ENCODE data around the gene FOS.
"Not testable (repeated sequence)": the region's sequence is repeated elsewhere in the genome, so short reads cannot be mapped to it uniquely, and the experiment has no call there.

FOS gene

DNA sequence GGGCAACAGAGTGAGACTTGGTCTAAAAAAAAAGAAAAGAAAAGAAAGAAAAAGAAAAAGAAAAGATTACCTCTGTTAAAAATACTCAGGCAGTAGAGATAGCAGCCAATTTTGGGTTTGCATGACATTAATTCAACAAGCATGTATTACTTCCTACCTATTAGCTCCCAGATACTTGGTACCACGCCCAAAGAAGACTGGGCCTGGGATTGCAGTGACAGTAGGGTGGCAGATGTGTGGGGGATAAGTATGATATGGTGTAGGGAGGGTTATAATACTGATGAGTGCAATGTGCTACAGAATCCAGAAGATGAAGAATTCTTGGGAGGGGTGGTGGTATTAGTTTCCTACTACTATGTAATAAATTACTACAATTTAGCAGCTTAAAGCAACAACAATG is 46.4 kb upstream of the FOS start:
- no peak overlapping the region for H3K27ac ChIP-seq
- no peak overlapping the region for H3K4me2 ChIP-seq (ENCODE audit: low read length)
- TF ChIP-seq, protein P1, sequence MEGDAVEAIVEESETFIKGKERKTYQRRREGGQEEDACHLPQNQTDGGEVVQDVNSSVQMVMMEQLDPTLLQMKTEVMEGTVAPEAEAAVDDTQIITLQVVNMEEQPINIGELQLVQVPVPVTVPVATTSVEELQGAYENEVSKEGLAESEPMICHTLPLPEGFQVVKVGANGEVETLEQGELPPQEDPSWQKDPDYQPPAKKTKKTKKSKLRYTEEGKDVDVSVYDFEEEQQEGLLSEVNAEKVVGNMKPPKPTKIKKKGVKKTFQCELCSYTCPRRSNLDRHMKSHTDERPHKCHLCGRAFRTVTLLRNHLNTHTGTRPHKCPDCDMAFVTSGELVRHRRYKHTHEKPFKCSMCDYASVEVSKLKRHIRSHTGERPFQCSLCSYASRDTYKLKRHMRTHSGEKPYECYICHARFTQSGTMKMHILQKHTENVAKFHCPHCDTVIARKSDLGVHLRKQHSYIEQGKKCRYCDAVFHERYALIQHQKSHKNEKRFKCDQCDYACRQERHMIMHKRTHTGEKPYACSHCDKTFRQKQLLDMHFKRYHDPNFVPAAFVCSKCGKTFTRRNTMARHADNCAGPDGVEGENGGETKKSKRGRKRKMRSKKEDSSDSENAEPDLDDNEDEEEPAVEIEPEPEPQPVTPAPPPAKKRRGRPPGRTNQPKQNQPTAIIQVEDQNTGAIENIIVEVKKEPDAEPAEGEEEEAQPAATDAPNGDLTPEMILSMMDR (IDR thresholded peaks at IDR 0.05) = no peak
- H3K9me3 ChIP-seq (ENCODE audit: control insufficient read depth, low read length) = no peaks in the 10 kb centered on the region
- no peak overlapping the region for H3K9ac ChIP-seq
- peaks cover 11% of the 10 kb centered on the region for H3K4me1 ChIP-seq
- no peak overlapping the region for H3K4me3 ChIP-seq (ENCODE audit: low read depth, low read length)
- no peaks in the 10 kb centered on the region for H3K27me3 ChIP-seq (ENCODE audit: control insufficient read depth, insufficient read depth, low read length)
- H3K79me2 ChIP-seq = no peaks in the 10 kb centered on the region
- H2AFZ ChIP-seq = no peak overlapping the region
- no peaks in the 10 kb centered on the region for H3K36me3 ChIP-seq (ENCODE audit: control insufficient read depth, insufficient read depth, low read length)

DNA sequence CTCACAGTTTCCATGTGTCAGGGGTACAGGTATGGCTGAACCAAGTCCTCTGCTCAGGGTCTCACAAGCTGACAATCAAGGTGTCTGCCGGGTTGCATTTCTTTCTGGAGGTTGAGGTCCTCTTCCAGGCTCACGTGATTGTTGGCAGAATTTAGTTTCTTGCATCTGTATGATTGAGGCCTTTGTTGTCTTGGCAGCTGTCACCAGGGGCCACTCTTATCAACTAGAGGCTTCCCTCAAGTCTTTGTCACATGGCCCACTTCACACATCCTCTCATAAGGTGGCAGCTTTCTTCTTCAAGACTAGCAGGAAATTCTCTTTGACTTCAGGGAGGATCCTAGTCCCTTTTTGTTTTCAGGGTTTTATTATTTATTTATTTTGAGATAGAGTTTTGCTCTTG is 46.0 kb upstream of the FOS start:
- no peak overlapping the region for H3K9ac ChIP-seq
- no peak overlapping the region for H3K4me3 ChIP-seq (ENCODE audit: low read depth, low read length)
- H3K27me3 ChIP-seq (ENCODE audit: control insufficient read depth, insufficient read depth, low read length) = no peaks in the 10 kb centered on the region
- H3K27ac ChIP-seq = no peak overlapping the region
- H3K36me3 ChIP-seq (ENCODE audit: control insufficient read depth, insufficient read depth, low read length) = no peaks in the 10 kb centered on the region
- H3K4me1 ChIP-seq = peaks cover 11% of the 10 kb centered on the region
- TF ChIP-seq, protein P1 (IDR thresholded peaks at IDR 0.05) = no peak
- no peaks in the 10 kb centered on the region for H3K79me2 ChIP-seq
- no peak overlapping the region for H3K4me2 ChIP-seq (ENCODE audit: low read length)
- no peaks in the 10 kb centered on the region for H3K9me3 ChIP-seq (ENCODE audit: control insufficient read depth, low read length)
- H2AFZ ChIP-seq = no peak overlapping the region

DNA sequence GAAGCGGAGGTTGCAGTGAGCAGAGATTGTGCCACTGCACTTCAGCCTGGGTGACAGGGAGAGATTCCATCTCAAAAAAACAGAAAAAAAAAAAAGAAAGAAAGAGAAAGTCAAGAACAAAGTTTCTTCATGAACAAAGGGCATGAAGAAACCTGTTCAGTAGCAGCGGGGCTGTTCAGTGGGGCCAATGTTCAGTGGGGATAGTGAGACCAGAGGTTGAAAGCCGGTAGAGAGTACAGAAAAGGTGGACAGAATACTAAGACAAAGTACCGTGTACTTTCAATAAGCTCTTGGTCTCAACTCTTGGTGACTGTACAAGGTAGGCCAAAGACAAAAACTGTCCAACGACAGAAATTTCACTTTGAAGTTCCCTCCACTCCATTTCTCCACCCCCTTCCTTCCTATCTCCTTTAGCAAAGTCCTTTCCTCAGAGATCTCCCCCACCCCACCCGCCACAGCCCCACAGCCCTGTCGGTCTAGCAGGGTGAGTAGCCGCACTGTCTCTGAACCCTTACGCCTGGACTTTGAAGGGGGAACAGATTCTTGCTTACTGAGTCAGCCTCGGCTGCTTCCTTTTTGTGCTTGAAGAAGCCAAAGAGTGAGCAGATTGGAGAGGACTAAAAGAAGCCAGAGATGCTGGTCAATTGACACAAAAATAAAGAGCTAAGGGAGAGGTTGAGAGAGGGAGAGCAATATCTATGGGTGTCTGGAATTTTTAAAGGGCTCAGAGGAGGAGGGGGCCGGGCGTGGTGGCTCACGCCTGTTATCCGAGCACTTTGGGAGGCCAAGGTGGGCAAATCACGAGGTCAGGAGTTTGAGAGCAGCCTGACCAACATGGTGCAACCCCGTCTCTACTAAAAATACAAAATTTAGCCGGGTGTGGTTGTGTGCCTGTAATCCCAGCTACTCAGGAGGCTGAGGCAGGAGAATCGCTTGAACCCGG is 44.2 kb upstream of the FOS start:
- Histone ChIP-seq H3K27ac (no peak overlapping the region), H3K9ac (no peak overlapping the region), H2AFZ (no peak overlapping the region), H3K9me3 (ENCODE audit: control insufficient read depth, low read length) (no peaks in the 10 kb centered on the region), H3K27me3 (ENCODE audit: control insufficient read depth, insufficient read depth, low read length) (no peaks in the 10 kb centered on the region), H3K4me3 (ENCODE audit: low read depth, low read length) (no peak overlapping the region), H3K36me3 (ENCODE audit: control insufficient read depth, insufficient read depth, low read length) (no peaks in the 10 kb centered on the region), H3K4me1 (peaks cover 11% of the 10 kb centered on the region), H3K4me2 (ENCODE audit: low read length) (no peak overlapping the region), H3K79me2 (no peaks in the 10 kb centered on the region)
- TF ChIP-seq, protein P1 (IDR thresholded peaks at IDR 0.05) = no peak

DNA sequence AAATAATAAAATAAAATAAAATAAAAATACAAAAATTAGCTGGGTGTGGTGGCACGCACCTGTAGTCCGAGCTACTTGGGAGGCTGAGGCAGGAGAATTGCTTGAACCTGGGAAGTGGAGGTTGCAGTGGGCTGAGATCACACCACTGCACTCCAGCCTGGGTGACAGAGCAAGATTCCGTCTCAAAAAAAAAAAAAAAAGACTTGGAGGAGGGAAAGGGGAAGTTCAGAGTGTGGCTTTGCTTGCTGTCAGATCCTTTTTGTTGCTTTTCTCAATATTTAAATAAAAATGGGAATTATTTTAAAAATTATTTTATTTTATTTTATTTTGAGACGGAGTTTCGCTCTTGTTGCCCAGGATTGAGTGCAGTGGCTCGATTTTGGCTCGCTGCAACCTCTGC is 43.4 kb upstream of the FOS start:
- not testable (repeated sequence) for H3K27ac ChIP-seq; H3K4me2 ChIP-seq (ENCODE audit: low read length); H3K9ac ChIP-seq; H3K4me3 ChIP-seq (ENCODE audit: low read depth, low read length); H3K79me2 ChIP-seq; H3K9me3 ChIP-seq (ENCODE audit: control insufficient read depth, low read length); H3K4me1 ChIP-seq; H3K36me3 ChIP-seq (ENCODE audit: control insufficient read depth, insufficient read depth, low read length); H2AFZ ChIP-seq; H3K27me3 ChIP-seq (ENCODE audit: control insufficient read depth, insufficient read depth, low read length)

DNA sequence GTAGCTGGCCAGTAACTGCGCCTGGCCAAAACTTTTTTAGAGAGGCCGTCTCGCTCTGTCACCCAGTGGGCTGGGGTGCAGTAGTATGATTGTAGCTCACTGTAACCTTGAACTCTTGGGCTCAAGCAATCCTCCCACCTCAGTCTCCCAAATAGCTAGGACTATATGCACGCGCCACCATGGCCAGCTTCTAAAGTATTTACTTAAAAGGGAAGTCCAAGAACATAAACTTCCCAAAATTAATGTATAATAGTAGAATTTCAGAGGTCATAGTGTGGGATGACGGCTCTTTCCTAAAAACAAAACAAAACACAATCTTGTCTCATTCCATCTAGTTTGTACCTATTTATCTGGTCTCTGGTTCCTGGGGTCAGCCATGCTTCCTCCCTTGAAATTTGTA is 42.2 kb upstream of the FOS start:
- H3K4me1 ChIP-seq = peaks cover 5% of the 10 kb centered on the region
- H3K9ac ChIP-seq = no peak overlapping the region
- no peak overlapping the region for H3K4me2 ChIP-seq (ENCODE audit: low read length)
- no peak overlapping the region for H3K4me3 ChIP-seq (ENCODE audit: low read depth, low read length)
- TF ChIP-seq, protein P1 (IDR thresholded peaks at IDR 0.05) = no peak
- no peaks in the 10 kb centered on the region for H3K79me2 ChIP-seq
- no peaks in the 10 kb centered on the region for H3K9me3 ChIP-seq (ENCODE audit: control insufficient read depth, low read length)
- H2AFZ ChIP-seq = peak overlapping the region; percentile 59
- H3K27me3 ChIP-seq (ENCODE audit: control insufficient read depth, insufficient read depth, low read length) = no peaks in the 10 kb centered on the region
- H3K36me3 ChIP-seq (ENCODE audit: control insufficient read depth, insufficient read depth, low read length) = no peaks in the 10 kb centered on the region
- H3K27ac ChIP-seq = peak overlapping the region; percentile 45

Measured in parathyroid adenoma (tissue), 2 donors.